Camera-type eye (tissue), 1 donor: ENCODE measurements around the gene KCNJ1. TPM values are rescaled to one million over a fixed set of nuclear protein-coding genes. Genes with fewer than 3 reads are reported as not detected.

Source experiments
- total RNA-seq: library from RNA; depleted of rRNA; stranded (reverse); fragments of >200 nt; gene quantifications from one replicate; pipeline ENCODE4 v1.2.3, GENCODE V29; 2014

KCNJ1 gene
- not detected for total RNA-seq

DNA sequence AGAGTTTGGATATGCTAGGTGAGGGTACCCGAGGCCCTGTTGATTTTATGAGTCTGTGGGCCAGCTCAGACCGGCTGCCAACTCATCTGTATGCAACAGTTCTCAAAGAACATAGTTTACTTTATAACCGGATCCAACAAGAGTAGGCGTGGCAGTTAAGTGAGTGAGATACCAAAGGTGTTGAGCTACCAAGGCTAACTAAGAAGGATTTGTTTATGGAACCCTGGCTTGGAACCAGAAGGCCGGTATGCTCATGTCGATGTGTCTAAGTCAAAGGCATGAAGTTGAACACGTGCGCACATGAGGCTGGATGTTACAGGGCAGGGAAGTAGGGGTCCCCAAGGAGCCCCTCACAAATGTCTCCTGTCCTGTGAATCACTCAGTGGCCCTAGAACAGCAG, at the start of gene KCNJ1:
Gene KCNJ1, minus strand, starts transcription at position 20 of the 400 bp plus-strand sequence. CDS start 27,053 bp downstream, outside the sequence.

DNA sequence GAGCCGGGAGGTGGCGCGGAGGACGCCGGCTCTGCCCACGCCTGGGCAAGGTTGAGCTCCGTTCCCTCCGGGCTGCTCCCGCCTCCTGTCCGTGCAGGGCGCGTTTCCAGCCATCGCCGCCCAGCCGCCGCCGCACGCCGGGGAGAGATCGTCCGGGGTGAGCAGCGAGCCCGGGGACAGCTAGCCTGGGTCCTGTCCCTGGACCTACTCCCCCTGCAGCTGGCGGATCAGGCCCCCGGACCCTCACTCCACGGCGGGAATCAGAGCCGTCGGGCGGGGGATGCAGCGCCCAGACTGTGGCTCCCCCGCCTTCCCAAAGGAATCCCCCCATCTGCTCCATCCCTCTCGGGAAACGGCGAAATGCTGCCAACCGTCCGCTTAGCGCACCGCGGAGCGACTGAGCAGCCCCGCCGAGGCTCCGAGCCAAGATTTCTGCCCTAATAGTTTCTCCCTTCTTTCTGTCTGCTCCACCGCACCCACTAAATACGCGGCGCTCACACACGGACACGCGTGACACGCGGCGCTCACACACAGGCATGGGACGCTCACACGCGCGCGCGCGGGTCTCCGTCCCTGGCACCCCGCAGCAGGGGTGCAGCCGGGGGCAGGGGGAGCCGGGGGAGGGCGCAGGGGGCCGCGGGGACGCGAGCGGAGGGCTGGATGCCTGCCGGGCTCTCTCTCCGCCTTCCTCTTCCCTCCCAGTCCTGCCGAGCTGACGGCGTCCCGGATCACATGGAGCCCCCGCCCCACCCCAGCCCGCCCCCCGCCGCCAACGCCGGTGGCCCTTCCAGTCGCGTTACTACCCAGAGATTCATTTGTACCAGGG, 23.7 kb upstream of the KCNJ1 start, which contains the start of gene KCNJ5:
Gene KCNJ5, plus strand, starts transcription at position 814 of the 826 bp plus-strand sequence. CDS start 19,918 bp downstream, outside the sequence.

Other genes with a start within 250 kb of the KCNJ1 start
- 15.6 TPM for gene FLI1, start 173.2 kb downstream of the KCNJ1 start, total RNA-seq
- 4.3 TPM for gene KCNJ5, start 24.1 kb upstream of the KCNJ1 start, total RNA-seq
- 0.82 TPM for gene TP53AIP1, start 75.6 kb upstream of the KCNJ1 start, total RNA-seq